Stimulated activated CD4-positive, alpha-beta T cell treated with anti-CD3 and anti-CD28 coated beads, Interleukin-4, amount 100 ng/mL, for 24 hours (primary cell): ENCODE measurements around the gene ACSBG1.
"Not testable (repeated sequence)": the region's sequence is repeated elsewhere in the genome, so short reads cannot be mapped to it uniquely, and the experiment has no call there.

Experiments
- DNase-seq: peaks from one replicate; pipeline ENCODE4 v3.0.0-alpha.2; 2020

The ACSBG1 gene

DNA sequence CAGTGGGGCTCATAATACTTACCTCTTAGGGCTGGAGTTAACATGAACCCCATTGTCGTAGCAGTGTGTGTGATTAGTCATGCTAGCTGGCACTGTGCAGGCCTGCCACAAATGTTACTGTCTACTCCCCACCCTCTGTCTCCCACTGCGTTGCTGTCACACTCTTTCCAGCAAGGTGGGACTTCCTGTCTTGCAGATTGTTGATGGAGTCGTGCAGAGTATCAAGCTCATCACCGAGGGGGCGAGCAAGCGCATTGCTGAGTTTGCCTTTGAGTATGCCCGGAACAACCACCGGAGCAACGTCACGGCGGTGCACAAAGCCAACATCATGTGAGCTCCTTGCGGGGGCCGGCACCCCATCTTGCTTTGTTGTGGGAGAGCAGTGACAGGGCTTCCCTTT lies 72.3 kb downstream of the ACSBG1 start:
- DNase-seq, result peak; percentile 41

DNA sequence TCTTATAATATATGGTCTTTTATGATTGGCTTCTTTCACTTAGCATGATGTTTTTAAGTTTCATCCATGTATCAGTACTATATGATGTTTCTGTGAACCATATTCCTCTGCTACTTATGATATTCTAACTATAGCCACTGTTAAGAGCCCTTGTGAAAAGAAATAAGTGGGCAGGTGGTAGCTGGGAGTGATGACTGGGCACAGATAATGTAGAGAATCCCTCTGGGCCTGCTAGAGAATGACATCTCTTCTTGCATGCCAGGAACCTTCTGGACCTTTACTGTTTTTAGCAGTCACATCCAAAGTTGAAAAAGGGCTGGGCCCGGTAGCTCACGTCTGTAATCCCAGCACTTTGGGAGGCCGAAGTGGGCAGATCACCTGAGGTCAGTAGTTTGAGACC lies 75.0 kb downstream of the ACSBG1 start:
- no peak for DNase-seq

DNA sequence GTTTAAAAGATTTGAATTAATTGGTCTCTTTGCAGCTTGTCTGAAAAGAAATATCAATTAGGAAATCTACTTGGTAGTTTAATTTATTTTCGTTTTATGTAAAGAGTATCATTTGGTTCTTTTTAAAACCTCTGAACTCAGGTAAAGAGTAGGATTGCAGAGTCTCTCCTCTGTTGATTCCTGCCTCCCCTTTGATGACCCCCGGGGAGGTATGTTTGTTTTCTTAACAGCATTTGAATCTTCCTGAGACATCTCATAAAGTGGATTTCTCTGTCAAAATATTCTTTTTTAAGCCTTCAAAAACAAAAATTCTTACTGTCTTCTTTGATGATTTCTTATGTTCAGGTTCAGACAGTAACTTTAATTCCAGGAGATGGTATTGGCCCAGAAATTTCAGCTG lies 77.2 kb downstream of the ACSBG1 start:
- DNase-seq, result no peak

DNA sequence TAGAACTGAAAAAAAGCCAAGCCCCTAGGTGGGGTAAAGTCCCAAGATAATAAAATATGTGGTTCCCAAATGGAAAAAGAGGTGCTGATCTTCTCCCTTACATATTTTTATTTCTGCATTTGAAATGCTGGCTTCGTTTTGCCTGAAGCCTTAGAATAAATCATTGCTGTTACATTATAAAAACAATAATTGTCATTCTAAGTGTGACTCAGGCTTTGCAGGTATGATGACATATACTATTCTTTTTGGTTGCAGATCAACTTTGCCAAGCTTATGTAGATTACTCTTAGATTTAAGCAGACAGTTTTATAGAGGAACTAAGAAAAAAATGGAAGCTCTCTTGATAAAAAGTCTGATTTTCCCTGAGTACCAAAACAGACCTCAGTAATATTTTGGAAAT lies 77.7 kb downstream of the ACSBG1 start:
- no peak for DNase-seq

DNA sequence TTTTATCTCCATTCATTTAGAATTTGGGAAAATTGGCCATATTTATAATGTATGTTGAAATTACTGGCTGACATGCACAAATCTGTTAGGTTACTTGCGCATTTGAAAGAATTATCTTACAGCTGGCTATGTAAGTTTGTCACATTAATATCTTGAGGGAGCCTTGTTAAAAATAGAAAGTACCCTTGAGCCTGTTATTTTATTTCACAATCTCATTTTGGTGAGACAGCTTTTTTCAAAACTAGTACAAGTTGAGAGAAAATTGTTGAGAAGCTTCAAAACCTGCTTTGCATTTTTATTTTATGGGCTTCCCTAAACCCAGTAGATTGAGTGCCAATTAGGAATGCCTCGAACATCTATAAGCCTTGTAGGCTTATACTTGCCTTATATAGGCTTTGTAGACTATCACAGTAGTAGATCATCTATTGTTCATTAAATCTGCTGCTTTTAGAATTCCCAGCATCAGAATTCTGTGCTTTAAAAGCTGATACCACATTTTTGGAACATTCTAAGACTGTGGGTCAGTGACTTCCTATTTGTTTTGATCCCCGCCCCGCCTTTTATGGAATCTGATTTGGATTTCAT lies 78.9 kb downstream of the ACSBG1 start:
- DNase-seq, result no peak

DNA sequence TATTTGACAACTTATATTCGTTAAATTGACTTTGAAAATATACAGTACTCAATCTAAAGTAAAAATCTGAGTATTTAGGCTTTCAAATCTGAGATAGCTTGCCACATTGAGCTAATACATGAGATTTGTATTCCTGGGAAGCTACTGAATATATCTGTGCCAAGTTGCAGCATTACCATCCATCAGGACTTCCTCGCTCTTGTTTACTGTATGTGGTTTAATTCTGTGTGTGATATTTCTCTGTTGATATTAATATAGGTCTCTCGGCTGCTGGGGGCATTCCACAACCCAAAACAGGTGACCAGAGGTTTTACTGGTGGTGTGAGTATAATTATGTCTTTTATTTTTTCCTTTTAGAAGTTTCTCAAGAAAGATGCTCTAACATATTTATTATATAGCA lies 79.4 kb downstream of the ACSBG1 start:
- DNase-seq, result no peak

DNA sequence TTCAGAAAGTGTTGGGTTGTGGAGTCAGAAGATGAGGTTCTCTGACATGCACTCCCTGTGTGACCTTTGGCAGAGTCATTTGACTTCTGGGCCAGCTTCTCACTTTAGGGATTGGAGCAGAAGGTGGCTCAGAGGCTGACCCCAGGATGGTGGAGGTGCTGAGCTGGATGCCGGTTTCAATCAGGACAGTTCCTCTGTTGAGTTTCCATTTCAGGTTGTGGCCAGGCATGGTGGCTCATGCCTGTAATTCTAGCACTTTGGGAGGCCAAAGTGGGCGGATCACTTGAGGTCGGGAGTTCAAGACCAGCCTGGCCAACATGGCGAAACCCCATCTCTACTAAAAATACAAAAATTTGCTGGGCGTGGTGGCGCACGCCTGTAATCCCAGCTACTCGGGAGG lies 83.3 kb downstream of the ACSBG1 start:
- not testable (repeated sequence) for DNase-seq

DNA sequence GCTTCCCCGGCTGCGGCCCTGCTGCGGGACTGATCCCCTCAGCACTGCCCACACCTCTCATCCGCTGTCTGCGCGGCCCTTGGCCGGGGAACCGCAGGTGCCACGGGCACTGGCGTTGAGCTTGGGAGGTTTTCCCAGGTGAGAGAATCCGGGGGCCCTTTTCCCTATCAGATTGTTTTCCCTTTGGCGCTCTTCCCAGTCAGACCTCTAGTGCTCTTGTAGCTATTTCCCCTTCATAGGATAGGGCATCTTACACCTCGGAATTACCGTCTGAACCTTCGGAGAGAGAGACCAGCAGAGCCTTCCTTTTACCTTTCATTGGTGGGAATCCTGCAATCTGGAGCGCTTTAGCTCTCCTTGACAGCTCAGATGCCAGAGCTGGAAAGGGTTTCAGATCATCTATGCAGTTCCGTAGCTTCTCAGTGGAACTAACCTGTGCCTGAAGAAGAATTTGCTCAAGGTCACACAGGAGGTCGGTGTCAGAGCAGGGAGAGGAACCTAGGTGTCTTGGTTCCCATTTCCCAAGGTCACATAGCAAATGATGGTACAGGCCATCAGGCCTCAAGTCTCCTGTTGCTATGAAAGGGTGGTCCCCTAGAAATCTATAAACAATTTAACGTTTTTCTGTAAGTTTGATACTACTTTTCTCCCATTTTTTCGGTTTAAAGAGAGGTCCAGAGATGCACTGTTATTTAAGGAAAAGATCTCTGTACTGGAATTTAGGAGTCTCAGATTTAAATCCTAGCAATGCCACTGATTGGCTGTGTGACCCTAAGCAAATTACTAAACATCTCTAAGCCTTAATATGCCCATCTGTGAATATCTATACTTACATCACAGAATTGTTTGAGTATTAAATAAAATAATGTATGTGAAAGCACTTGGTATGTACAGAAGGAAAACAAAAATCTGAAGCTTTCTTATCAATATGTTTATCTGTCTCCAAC lies 84.3 kb downstream of the ACSBG1 start:
- no peak for DNase-seq

DNA sequence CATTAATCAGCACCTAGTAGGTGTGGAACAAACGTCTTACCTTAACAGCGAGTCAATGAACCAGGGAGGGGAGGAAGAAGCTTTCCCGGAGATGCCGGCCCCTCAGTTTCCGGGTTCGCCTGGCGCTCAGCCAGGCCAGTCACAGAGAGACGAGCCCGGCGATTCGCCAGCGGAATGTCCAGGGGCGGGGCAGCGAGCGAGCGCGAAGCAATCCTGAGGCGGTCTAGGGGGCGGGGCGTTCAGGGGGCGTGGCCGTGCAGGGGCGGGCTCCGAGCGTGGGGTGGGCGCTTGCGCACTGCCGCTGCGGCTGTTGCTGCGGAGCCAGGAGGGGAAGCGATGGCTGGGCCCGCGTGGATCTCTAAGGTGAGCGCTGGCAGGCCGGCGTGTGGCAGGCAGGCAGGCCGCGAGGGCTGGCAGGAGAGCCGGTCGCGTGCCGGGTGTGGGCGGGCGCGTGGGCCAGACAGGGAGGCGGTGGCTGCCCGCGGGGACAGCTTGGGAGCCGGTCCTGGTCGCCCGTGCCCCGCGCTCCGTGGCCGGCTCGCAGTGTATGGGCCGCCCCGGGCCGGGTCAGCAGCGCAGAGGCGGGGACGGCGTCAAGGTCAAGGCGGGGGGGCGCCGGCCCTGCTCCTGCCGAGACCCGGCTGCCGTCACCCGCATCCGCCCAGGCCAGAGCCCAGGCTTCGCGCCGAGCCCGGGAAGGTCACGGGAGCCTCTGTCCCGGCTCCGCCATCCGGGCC lies 85.1 kb downstream of the ACSBG1 start, which contains the start of gene IDH3A:
Gene IDH3A (plus strand): TSS at position 295 of the 737 bp plus-strand sequence. CDS start 42 bp downstream, at position 337.
- peak; percentile 100 for DNase-seq

DNA sequence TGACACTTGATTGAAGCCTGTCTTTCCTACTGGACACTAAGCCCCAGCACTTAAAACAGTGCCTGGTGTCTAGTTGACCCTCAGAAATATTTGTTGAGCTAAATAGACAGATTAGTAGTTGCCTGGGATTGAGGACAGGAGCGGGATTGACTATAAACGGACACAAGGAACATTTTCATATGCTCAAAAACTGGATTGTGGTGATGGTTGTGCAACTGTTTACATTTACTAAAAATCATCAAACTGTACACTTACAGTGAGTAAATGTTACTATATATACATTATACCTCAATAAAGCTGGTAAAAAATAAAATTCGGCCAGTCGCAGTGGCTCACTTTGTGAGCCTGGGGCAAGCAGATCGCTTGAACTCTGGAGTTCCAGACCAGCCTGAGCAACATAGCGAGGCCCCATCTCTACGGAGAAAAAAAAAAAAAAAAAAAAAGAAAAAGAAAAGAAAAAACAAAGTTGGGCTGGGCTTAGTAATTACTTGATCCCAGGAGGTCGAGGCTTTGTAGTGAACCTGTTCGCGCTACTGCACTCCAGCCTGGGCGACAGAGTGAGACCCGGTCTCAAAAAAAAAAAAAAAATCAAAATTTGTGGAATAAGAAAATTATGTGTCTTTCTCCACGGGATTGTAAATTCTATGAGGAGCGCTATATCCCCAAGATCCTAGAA lies 85.8 kb downstream of the ACSBG1 start:
- no peak for DNase-seq

DNA sequence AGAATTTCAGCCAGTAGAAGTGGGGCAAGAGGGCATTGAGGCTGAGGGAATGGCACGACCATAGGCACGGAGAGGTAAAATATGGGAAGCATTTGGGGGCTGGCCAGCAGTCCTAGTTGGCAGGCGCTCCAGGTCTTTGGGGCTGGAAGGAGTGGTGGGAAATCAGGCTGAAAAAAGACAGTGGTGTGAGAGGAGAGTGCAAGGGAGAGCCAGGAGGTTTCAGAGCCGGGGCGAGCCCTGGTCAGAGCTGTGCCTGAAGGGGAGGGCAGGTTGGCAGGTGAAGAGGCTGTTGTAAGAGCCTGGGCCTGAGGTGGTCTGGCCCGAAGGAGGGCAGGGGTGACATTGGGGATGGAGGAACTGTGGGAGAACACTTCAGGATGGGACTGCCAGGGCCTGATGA lies 86.8 kb downstream of the ACSBG1 start:
- no peak for DNase-seq

DNA sequence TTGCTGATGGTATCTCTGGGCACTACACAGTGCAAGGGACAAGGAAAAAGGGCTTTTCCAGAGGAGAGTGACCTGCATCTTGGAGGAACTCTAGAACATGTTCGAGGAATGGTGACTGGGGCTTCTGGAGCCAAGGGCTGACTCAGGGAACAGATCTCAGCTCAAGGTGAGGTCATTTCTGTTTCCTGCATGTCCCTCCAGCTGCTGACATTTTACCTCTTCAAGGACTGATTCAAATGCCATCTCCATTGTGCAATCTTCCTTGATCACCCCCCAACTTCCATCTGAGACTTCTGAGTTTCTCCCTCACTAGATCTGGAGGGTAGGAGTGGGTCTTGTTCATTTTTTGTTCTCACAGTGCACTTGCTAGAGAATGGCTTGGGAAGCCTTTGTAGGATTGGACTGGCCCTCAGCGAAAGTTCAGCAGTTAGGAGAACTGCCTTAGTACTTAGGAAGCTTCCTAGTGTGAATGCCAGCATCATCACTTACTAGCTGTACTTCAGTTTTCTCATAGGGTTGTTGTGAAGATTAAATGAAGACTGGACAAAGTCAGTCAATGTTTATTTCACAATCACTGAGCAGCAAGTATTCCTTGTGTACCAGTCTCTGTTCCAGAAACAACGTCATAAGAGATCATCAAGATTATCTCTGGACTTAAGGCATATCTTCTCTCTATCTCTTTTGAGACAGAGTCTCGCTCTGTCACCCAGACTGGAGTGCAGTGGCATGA lies 87.8 kb downstream of the ACSBG1 start:
- no peak for DNase-seq

DNA sequence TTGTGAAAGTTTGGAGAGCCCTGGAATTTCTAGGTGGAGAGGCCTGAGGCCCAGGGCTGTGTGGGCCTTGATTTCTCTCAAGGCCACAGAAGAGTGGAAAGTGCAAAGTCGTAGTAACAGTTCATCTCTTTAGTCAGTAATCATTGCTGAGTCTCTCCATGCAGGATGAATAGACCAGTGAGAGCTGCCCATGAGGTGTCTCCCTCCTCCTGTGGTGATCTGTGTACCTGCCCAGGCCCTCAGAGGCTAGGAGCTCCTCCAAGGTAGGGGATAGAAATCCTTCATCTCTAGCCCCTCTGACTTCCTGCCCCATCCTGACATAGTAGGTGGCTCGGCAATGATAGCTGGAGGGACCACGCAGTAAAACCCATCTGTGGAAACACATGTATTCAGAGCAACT lies 92.0 kb downstream of the ACSBG1 start:
- DNase-seq, result no peak

DNA sequence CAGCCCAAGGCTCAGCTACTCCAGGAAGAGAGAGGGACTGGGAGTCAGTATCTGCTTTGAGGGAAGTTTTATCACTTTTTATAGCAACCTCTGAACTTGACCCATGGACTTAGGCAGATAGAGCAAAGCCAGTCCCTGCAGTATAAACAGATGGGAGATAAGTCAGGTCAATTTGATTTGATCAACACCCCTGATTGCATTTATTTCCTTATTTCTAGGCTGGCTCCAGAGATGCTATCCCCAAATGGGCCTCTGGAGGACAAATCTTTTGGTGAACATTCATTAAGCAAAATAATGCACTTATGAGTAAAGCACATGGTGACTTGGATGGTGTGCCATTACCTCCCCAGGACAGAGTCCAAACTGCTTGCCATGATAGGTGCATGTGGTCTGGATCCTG lies 94.1 kb downstream of the ACSBG1 start:
- DNase-seq, result no peak

DNA sequence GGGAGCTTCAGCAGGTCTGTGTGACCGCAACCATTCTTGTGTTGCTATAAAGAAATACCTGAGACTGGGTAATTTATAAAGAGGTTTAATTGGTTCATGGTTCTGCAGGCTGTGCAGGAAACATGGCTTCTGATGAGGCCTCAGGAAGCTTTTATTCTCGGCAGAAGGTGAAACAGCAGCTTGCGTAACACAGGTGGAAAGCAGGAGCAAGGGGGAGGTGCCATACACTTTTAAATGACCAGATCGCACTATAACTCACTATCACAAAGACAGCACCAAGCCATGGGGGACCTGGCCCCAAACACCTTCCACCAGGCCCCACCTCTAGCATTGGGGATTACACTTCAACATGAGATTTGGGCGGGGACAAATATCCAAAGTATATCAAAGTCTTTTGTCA lies 94.8 kb downstream of the ACSBG1 start:
- DNase-seq, result no peak

DNA sequence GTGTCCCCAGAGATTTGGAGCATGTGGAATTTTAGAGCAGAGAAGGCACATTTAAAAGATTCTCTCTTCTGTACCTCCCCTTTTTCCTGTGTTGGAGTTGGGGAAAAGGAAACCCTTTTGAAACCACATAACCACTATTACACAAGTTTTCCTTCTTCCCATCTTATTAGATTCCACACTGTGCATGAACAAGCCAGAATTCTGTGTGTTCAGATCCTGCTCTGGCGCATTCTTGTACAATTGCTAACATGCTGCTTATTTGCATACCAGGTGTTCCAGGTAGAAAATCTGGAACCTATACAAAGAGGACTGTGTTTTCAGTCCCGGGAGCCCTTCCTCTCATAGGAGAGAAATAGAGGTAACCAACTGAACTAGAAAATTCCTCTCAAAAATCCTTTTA lies 100.6 kb downstream of the ACSBG1 start:
- no peak for DNase-seq

DNA sequence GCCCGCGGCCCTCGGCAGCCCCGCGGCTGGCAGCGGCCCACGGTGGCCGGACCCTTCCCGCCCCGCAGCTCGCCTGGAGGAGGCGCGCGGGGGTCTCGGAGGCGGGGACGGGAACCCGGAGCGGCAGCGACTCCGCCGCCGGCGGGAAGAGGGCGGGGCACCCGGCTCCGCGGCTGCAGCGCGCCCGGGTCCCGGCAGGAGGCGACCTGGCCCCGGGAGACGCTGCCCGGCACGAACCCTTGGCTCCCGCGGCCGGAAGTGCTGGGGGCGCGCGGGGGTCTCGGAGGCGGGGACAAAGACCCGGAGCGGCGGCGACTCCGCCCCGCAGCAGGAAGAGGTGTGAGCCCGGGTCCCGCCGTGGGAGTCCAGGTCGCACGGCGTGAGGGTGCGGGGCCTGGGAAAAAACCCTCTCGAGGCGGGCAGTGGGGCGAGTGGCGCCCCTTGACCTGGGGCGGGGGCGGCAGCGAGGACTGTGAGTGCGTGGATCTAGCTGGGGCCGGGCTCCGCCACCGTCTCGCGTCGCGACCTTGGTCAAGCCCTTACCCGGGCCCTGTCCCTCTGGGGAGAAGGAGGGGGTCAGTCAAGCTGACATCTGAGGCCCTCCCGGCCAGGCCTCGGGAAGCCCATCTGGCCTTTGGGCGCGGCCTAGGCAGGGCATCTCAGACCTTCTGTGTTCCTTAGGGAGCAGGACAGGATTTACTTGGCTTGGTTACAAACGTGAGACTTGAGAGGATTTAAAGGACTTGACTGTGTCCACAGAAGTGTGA lies 102.9 kb downstream of the ACSBG1 start, which contains the start of gene CIB2:
Gene CIB2 (minus strand): TSS at position 151 of the 767 bp plus-strand sequence. CDS start 230 bp downstream, outside the sequence.
- peak; percentile 74 for DNase-seq

DNA sequence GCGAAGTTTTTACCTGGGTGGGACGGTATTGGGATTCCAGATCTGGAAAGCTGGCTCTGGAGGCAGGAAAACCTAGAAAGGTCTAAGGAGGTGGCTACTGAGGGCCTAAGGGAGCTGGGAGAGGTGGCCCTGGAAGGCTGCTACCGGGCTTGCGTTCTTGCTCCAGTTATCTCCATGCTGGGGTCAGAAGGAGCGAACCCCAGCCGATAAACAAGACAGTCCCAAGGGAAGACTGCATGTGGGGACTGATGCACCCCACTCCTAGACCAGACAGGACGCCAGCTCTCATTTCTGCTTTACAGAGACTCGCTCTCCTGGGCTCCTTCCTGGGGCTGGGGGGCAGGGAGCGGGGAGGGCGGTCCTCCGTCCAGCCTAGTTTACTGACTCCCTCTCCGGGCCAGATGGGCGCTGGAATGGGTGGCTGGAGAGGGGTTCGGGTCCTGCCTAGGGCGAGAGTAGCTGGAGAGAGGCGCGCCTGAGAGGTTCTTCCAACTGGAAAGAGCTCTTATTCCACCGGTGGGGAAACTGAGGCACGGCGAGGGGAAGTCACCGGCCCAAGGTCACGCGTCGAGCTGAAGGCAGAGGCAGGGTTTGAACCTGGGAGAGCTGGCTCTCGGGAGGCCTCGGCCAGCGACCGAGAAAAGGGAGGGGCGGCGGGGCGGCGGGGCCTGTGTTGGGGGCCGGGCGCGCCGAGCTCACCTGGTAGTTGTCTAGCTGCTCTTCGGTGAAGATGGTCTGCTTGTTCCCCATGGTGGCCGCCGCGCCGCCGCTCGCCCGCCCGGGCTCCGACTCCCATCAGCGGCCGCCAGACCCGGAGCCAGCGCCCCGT lies 103.7 kb downstream of the ACSBG1 start:
- DNase-seq, result no peak

DNA sequence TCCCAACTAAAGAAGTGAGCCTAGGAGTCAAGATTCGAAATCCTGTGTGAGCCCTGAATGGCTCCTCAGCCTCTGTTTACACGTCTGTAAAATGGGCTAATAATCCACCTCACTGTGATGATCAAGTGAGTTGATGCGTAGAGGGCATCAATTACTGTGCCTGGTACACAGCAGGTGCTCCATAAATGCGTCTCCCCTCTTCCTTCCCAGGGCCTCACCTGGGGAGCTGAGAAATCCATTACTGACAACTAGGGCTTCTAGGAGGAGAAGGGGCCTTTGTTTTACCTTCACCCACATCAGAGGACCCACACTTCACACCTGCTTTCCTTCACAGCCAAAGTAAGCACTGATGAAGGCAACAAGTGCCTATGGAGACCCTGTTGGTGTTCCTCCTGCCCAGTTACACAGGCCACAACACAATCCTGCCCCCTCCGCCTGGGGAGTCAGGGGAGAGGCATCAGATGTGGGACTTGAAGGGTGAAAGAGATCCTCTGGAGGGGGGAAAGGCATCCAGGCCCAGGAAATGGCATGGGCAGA lies 104.5 kb downstream of the ACSBG1 start:
- no peak for DNase-seq

DNA sequence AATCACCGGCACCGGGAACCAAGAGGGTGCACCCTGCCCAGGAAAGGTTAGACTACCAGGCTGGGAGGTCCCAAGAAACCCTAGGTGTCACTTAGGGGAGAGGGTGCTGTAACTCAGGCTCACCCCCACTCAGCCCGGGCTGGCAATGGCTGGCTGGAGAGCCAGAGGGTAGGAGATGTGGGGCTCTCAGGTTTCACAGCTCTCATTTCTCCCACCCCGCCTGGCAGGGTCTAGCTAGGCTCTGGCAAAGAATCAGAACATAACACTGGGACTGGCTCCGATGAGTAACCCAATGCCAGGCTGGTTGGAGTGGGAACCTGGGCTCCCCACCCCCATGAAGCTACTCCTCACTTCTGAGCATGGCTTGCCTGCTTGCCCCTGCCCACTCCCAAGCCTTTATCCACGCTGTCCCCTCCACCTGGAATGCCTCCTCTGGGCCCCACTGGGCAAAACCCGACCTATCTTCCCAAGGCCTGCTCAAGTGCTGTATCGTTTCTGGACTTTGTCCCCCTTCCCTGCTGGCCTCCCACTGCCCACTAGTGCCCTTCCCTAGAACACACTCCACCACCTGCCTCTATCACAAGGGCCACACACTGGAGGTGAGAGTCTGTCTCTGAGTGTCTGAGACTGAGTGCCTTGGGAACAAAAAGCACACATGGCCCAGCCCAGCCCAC lies 105.2 kb downstream of the ACSBG1 start:
- DNase-seq, result no peak
